ENCODE measurements around the gene SAMD11. TPM values are rescaled to one million over a fixed set of nuclear protein-coding genes. Genes with fewer than 3 reads are reported as not detected.

The SAMD11 gene
- total and polyA plus RNA-seq, 2 donors (not counting 1 experiment from before 2014, with no cell fraction given), result not detected

GRCh38 chr1:921011-921837 is 2.5 kb upstream of the SAMD11 start:
- Histone ChIP-seq H3K79me2 (ENCODE audit: control insufficient read depth, insufficient read depth, low read length) (no peaks in the 10 kb centered on the region), H2AFZ (ENCODE audit: insufficient read depth, low read depth, low read length, poor library complexity, severe bottlenecking) (no peak overlapping the region), H3K9me3 (ENCODE audit: control extremely low read depth in 1 of 3, control insufficient read depth in 2 of 3, insufficient read depth in 1 of 3, low read length in 2 of 3) (peaks cover 0 to 18% (median 0%) of the 10 kb centered on the region in 3 donors), H4K20me1 (ENCODE audit: control insufficient read depth, insufficient read depth, low read length, poor library complexity, severe bottlenecking) (no peaks in the 10 kb centered on the region), H3K9ac (ENCODE audit: low read length) (no peak overlapping the region), H3K27me3 (replicated peaks in 1 of 4; ENCODE audit: control extremely low read depth in 1 of 4, control insufficient read depth in 3 of 4, insufficient read depth in 4 of 4, low read length in 3 of 4) (peaks cover 0 to 80% (median 39%) of the 10 kb centered on the region in 4 experiments), H3K27ac (ENCODE audit: low read length in 2 of 2) (no peak overlapping the region), H3K4me2 (replicated peaks; ENCODE audit: low read depth, low read length, poor library complexity, severe bottlenecking) (peak overlapping the region; percentile 51), H3K4me1 (ENCODE audit: control insufficient read depth in 2 of 2, insufficient read depth in 2 of 2, low read length in 2 of 2) (peaks cover 35 to 48% of the 10 kb centered on the region in 2 donors), H3K36me3 (replicated peaks in 1 of 2; ENCODE audit: control extremely low read depth in 1 of 2, control insufficient read depth in 1 of 2, extremely low read depth in 1 of 2, insufficient read depth in 2 of 2, low read length in 1 of 2) (no peaks in the 10 kb centered on the region), H3K4me3 (ENCODE audit: control extremely low read depth in 1 of 5, extremely low read depth in 1 of 5, insufficient read depth in 1 of 5, low read depth in 2 of 5, low read length in 4 of 5) (no peak overlapping the region)
- CTCF ChIA-PET, result no interaction called here
- Mint-ChIP-seq H3K9me3 (ENCODE audit: insufficient read depth) (no peaks in the 10 kb centered on the region), H3K4me1 (peaks cover 22% of the 10 kb centered on the region), H3K27ac (no peak overlapping the region), H3K4me3 (peak overlapping the region; percentile 62), H3K27me3 (peaks cover 44% of the 10 kb centered on the region)
- intact Hi-C loops (cut with micrococcal nuclease), result loop anchor here (2.0 kb wide), 1 partner anchor 16 kb away; no protein-coding TSS in a partner anchor
- WGBS (ENCODE audit: insufficient coverage), result 32% methylated on average over 38 of the region's 38 CpGs
- no peak for TF ChIP-seq EZH2 (IDR thresholded peaks at IDR 0.05; ENCODE audit: borderline replicate concordance, insufficient read depth, low read depth, low read length, poor library complexity, severe bottlenecking)
- TF ChIP-seq CTCF (IDR thresholded peaks at IDR 0.05), result peak; percentile 14
- POLR2A ChIA-PET, result no interaction called here
- peak; percentile 52 for ATAC-seq (ENCODE audit: low read depth)
- DNase-seq, result peak; percentile 69
